ENCODE measurements around the gene ACOX3. TPM values are rescaled to one million over a fixed set of nuclear protein-coding genes. Genes with fewer than 3 reads are reported as not detected.

Gene ACOX3
- total and polyA plus RNA-seq, 9 of the 15 experiments (the other 6 are each of a cell fraction or from before 2014, with no cell fraction given), result 0.68 to 7.3 (median 3.7) TPM

GRCh38 chr4:8440492-8441311, at the start of gene ACOX3, which contains the start of gene TRMT44 (continued):
- TF ChIP-seq IRF1 (CRISPR knock-in tag; IDR thresholded peaks at IDR 0.05; ENCODE audit: borderline replicate concordance), result no peak
- TF ChIP-seq KDM1A (IDR thresholded peaks at IDR 0.05), result no peak
- TF ChIP-seq NCOA4 (IDR thresholded peaks at IDR 0.05; ENCODE audit: partially characterized antibody), result no peak
- TF ChIP-seq ETV1 (tag; conservative IDR thresholded peaks at IDR 0.05; ENCODE audit: low read depth), result peak; percentile 86
- no peak for TF ChIP-seq ZNF263 (CRISPR knock-in tag; IDR thresholded peaks at IDR 0.05; ENCODE audit: borderline replicate concordance)
- peak in 1 of 3 experiments; percentile 87; a peak in 2 of 6 replicates for TF ChIP-seq ZBTB11 (CRISPR knock-in tag; IDR thresholded peaks at IDR 0.05)
- 0 out of 2 replicates have a peak, but pooled peaks have one; percentile 37 for TF ChIP-seq GTF2E2 (tag; IDR thresholded peaks at IDR 0.05)
- TF ChIP-seq PTTG1 (tag; IDR thresholded peaks at IDR 0.05; ENCODE audit: low read depth), result no peak
- TF ChIP-seq SMARCA4 (IDR thresholded peaks at IDR 0.05), result no peak
- no peak for TF ChIP-seq ZNF274 (IDR thresholded peaks at IDR 0.05; ENCODE audit: borderline replicate concordance, low read depth, low read length)
- TF ChIP-seq TBL1XR1 (IDR thresholded peaks at IDR 0.05; ENCODE audit: low read length in 2 of 2), result peak in 1 of 2 experiments; percentile 99; a peak in 2 of 4 replicates
- TF ChIP-seq IFI16 (CRISPR knock-in tag; IDR thresholded peaks at IDR 0.05), result no peak
- no peak for TF ChIP-seq ZNF384 (IDR thresholded peaks at IDR 0.05; ENCODE audit: low read depth, low read length)
- no peak for TF ChIP-seq TGIF2 (CRISPR knock-in tag; IDR thresholded peaks at IDR 0.05)
- TF ChIP-seq SOX6 (IDR thresholded peaks at IDR 0.05), result no peak
- peak; percentile 88 for TF ChIP-seq ETV5 (CRISPR knock-in tag; IDR thresholded peaks at IDR 0.05; ENCODE audit: low read depth)
- TF ChIP-seq ZKSCAN3 (CRISPR knock-in tag; IDR thresholded peaks at IDR 0.05), result no peak
- TF ChIP-seq FOXK1 (CRISPR knock-in tag; IDR thresholded peaks at IDR 0.05; ENCODE audit: borderline replicate concordance), result no peak
- no peak for TF ChIP-seq BRF2 (IDR thresholded peaks at IDR 0.05; ENCODE audit: borderline replicate concordance, insufficient read depth, insufficient read length)
- TF ChIP-seq MCM7 (IDR thresholded peaks at IDR 0.05), result no peak
- no peak for TF ChIP-seq HNRNPLL (IDR thresholded peaks at IDR 0.05; ENCODE audit: low read depth, low read length, poor library complexity, severe bottlenecking)
- TF ChIP-seq THRB (CRISPR knock-in tag; conservative IDR thresholded peaks at IDR 0.05), result no peak

Measured in K562 (cell line).